GM12892 (cell line): Measurements from ENCODE around the gene TRIM2.

ENCODE experiments used
- DNase-seq: peaks from one replicate; pipeline ENCODE4 v3.0.0; 2011; ENCODE audit not compliant: insufficient read length
- FAIRE-seq: peaks from 2 replicates; lab custom pipeline; 2011; peaks lifted over from hg19 to GRCh38; lab: Jason Lieb, UNC
- POLR2A ChIP-seq: IDR thresholded peaks from 2 replicates; pipeline ENCODE4 v1.6.1; 2011; ENCODE audit warnings: low read depth, low read length, control low read depth
- POLR2AphosphoS5 ChIP-seq: IDR thresholded peaks from 2 replicates; pipeline ENCODE4 v1.6.1; 2011; ENCODE audit warnings: low read depth, low read length, control low read depth
- TAF1 ChIP-seq: IDR thresholded peaks from 2 replicates; pipeline ENCODE4 v1.6.1; 2011; ENCODE audit warnings: low read depth, mild to moderate bottlenecking, control low read depth, low read length, borderline replicate concordance

The TRIM2 gene

DNA sequence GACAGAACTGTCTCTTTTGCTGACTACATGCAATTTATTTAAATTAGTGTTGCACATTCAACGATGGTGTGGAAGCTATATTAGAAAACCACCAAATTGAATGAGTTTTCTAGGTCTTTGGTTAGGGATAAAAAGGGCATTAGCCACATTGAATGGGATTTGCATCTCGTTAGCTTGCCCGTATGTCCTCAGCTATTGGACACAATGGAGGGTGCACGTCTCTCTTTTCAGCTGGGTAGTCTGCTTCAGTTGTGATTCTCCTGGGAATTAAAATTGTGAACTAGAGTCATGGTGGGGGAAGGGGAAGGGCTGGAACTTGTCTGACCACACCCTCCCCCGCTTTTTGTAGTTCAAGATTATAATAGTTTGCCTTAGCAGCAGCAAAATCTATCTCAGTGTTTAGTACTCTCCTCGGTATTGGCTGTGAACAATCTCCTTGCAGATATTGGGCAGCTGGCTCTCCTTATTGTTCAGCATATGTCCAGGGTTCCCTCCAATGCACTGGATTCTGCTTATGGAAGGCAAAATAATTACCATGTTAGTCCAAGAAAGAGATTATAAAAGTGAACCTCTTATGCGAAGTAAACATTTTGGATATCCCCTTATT, 23.3 kb downstream of the TRIM2 start:
- no peak for TF ChIP-seq POLR2AphosphoS5
- DNase-seq = no peak
- FAIRE-seq = no peak

DNA sequence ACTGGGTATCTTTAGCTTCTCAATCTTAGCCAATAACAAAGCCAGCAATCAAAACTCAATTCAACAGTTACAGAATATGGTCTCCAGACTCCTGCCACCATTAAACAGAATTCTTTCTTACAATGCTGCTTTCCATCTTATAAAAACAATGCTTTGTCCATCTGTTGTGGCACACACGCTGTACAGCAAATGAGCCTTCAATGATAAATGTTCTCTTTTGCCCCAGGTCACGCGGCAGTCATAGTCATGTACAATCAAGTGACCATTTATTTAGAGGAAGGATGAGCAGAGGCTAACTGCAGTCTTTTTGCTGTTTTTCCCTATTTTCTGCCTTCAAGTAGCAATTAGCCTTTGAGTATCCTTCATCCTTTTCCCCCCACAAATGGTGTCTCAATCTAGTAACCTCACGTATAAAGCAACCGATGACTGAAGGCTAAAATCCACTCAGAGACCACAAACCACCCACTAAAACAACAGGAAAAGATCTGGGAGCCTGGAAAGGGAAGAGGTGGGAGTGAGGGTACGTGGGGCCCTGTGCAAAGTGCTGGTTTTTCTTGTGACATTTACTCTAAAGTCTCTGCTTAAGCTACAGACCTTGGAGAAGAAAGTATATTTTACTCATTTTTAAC, 24.4 kb downstream of the TRIM2 start:
- no peak for FAIRE-seq
- no peak for DNase-seq
- TF ChIP-seq TAF1 (no peak), POLR2A (no peak), POLR2AphosphoS5 (no peak)

DNA sequence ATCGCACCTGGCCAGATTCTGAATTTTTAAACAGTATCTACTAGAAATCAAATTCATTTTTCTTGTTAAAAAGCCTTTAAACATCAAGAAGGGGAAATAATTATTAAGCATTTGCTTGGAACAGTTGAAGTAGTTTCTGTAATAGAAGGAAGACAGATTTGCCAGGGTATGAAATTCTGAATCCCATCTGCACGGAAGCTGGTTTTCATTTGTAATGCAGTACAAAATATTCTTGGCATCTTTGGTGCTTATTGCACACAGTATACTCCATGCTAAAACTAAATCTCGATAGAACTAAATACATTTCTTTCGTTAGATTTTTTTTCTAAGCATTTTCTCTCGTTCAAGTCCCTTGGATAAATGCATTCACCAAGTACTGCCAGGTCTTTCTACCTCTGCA, 25.3 kb downstream of the TRIM2 start:
- no peak for DNase-seq
- no peak for TF ChIP-seq POLR2AphosphoS5
- no peak for TF ChIP-seq TAF1
- TF ChIP-seq POLR2A = no peak
- FAIRE-seq = no peak

DNA sequence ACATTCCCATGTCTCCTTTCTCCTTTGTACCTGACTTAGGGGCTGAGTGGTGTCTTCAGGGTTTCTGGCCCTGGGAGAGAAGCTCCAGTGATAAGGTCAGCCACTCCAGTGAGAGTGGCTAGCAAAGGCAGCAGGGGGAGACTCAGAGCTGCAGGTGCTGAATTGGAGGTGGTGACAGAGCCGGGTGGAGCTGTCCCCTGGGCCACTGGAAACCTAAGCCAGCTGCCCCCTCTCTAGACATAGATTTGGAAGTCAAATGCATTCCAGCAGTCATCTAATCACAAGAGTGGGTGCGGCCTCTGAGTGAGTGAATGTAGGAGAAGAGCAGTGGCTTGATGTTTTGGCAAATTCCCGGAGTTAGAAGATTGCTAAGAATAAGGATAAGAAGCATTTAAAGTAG, 28.5 kb downstream of the TRIM2 start:
- TF ChIP-seq POLR2A = no peak
- no peak for TF ChIP-seq POLR2AphosphoS5
- TF ChIP-seq TAF1 = no peak
- DNase-seq (no peak), FAIRE-seq (no peak)

DNA sequence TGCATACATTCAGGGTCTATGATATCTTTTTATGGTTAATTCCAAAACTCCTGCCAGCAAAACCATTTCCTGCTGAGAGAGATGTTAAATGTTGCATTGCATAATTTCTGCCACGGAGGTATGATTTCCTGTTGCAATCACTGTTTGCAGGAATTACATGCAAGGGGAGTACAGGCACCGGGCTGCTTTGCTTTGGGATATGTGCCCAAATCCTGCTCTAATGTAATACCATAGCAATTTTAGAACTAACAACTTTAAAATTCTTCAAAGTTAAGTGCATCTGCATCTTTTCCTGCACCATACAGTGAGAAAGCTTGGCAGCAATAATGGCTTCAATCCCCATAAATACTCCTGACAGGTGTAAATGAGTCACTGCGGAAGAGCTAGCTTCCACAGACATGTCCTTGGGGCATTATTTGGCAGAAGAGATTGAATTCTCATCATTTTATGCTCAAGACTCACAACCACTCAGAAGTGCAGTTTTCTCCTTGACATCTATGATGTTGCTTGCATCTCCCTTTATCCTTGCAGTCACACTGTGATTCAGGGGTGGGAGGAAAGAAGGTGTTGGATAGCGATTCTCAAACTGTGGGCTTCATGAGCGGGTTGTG, 29.6 kb downstream of the TRIM2 start:
- DNase-seq = no peak
- FAIRE-seq = no peak
- no peak for TF ChIP-seq POLR2AphosphoS5

DNA sequence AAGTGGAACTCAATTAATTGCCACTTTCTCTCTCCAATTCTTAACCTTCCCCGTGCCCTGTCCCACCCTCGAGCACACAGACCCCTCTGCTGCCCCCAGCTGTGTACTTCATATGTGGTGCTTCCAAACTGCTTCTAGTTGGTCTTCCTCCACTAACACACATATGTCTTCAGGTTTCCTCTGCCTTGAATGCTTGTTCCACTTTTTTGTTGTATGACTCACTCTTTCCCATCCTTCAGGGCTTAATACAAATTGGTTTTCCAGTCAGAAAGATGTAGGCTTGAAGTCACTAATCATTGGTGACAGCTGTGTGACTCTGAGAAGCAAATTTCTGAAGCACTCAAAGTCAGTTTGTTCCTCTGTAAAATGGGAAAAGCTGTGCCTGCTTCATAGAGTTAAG, 30.6 kb downstream of the TRIM2 start:
- no peak for FAIRE-seq
- no peak for DNase-seq
- TF ChIP-seq POLR2A (no peak), POLR2AphosphoS5 (no peak), TAF1 (no peak)

DNA sequence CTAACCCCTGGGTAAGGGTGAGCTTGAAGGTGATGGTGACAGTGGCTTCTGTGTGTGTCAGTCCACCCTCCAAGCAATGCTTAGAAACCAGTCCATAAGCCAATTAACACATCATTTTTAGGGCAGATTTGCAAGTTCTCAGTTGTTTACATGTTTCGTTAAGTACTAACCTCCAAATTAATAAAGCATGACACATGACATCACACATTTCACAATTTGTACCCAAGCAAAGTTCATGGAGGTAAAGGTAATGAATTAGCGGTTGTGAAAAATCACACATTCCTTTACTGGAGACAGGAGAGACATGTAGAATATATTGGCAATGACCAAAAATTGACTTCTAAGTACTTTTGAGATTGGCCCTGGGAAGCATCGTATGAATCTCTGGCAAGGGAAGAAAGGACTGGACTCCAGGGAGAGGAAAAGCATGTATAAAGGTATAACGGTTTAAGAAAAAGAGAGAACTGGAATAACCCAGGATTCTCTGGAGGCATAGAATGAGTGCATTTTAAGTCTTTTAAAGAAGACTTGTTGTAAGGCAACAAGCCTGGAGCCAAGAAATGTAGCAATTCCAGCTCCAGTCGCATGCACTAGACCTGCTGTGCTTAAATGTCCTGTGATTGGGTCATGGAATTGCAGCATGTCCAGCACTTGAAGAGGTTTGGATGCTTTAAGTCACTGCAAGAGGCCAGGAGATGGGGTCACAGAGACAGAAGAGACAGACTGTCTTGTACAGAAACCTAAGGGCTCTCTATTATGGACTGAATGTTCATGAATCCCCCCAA, 34.1 kb downstream of the TRIM2 start:
- TF ChIP-seq POLR2AphosphoS5 = no peak
- no peak for TF ChIP-seq POLR2A
- TF ChIP-seq TAF1 = no peak

DNA sequence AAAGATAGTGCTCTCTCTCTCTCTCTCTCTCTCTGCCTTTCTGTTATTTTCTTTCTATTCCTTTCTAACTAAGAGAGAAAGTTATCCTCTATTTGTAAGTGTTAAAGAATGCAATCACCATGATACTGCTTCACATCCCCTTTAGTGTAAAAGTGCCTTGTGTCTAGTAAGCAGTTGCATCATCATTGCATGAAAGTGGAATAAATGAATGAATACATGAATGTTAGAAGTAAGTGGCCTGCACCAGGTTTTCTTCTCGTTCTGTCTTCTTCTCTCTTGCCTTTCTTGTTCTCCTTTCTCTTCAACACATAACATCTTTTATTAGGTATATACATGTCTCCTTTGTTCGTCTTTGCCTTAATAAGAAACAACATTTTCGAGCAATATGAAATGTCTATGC, 35.2 kb downstream of the TRIM2 start:
- TF ChIP-seq TAF1 (no peak), POLR2AphosphoS5 (no peak), POLR2A (no peak)
- DNase-seq (no peak), FAIRE-seq (no peak)

More for the DNA sequence above, 34.1 kb downstream of the TRIM2 start:
- no peak for DNase-seq
- FAIRE-seq = no peak

DNA sequence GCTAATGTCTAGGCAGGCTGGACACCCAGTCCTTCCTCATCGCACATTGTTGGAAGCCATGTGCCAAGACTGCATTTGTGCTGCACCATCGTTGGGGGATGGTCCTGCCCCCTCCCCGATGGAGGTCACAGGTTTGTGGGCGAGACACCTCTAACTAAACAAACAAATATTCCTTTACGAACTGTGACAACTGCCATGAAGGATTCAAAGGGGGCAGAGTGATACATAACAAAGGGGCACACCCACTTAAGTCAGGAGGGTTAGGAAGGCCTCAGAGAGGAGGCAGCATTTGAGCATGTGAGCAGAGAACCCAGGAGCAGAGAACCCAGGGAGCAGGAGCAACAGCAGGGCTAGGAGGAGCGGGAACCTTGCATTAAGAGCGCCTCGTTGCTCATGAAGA, 37.1 kb downstream of the TRIM2 start:
- FAIRE-seq (no peak), DNase-seq (no peak)
- TF ChIP-seq POLR2A (no peak), POLR2AphosphoS5 (no peak), TAF1 (no peak)

DNA sequence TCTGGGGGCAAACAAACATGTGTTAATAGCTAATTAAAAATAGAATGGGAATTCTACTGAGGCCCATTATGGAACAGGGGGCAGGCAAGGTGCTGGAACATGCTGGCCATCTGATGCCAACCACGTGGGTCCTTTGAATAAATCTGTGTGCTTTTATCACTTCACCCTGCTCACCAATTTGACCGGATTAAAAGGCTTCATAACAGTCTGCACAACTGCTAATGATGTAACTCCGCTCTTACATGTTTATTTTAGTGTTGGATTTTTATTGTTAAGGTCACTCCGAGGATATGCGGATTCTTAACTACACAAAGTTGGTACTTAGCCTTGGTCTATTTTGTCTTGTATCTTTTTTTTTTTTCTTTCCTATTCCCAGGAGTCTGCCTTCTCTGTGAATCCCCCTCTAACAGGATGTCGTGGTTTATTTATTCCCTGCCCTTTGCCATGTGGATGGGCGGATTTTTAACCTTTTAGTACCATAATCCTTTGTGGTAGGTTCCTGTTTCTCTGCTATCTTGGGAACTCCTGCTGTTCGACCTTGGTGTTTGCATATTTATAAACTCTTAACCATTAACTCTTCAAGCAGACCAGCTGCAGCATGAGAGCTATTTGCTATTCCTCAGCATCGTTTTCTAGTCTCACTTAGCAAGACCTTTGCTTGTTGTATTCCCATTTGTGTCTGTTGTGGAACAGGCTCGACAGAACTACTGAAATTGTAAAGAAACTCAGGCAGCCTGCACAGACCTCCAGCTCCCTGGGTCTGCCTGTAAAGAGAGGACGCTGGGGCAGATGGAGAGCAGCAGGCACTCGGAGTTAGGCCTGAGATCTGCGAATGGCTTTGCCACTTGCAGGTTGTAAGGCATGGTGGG, 38.0 kb downstream of the TRIM2 start:
- TF ChIP-seq POLR2AphosphoS5 (no peak), POLR2A (no peak), TAF1 (no peak)
- no peak for FAIRE-seq

DNA sequence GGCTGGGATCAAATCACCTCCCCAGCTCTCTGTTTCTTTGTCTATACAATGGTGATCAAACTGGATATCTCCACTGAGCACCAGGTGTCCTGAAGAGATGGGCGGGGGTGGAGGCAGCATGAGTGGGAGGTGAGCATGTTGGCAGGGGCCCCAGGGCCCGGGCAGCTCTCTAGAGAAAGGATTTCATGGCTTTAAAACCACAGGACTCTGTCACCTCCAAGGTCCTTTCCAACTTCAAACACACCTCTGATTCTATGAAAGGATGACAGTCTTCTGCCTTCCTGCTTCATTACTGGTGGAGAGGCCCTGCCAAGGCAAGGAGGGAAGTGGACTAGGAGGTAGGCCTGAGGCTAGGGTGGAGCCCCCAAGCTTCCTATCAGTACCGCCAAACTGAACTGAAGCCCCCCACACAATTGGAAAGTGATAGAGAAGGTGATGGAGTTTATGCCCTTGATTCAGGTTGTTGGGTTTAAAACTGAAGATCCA, 38.6 kb downstream of the TRIM2 start:
- TF ChIP-seq TAF1 (no peak), POLR2AphosphoS5 (no peak), POLR2A (no peak)
- FAIRE-seq = no peak
- no peak for DNase-seq

More for the DNA sequence above, 38.0 kb downstream of the TRIM2 start:
- no peak for DNase-seq
